Endodermal cell (in vitro differentiated cells): ENCODE results near the gene OSBPL3. TPM values are rescaled to one million over a fixed set of nuclear protein-coding genes. Genes with fewer than 3 reads are reported as not detected.

Experiments used
- DNase-seq: peaks from one replicate; pipeline ENCODE4 v3.0.0-alpha.2; 2017
- H3K27ac ChIP-seq: 2 replicates; pipeline ENCODE4 v1.5.1; 2013; ENCODE audit warnings: mild to moderate bottlenecking, low read depth, low read length, moderate library complexity
- H3K27me3 ChIP-seq: 2 replicates; pipeline ENCODE4 v1.6.1; 2013; ENCODE audit warnings: mild to moderate bottlenecking, low read length, moderate library complexity; ENCODE audit not compliant: insufficient read depth, control insufficient read depth, poor library complexity, severe bottlenecking
- H3K36me3 ChIP-seq: 2 replicates; pipeline ENCODE4 v1.7.0; 2013; ENCODE audit warnings: mild to moderate bottlenecking, low read length, moderate library complexity; ENCODE audit not compliant: control insufficient read depth, insufficient read depth
- H3K4me1 ChIP-seq: one replicate; pipeline ENCODE4 v1.7.0; 2013; ENCODE audit warnings: low read length; ENCODE audit not compliant: control insufficient read depth, insufficient read depth
- H3K4me3 ChIP-seq: 2 replicates; pipeline ENCODE4 v1.5.1; 2013; ENCODE audit warnings: mild to moderate bottlenecking, low read length, moderate library complexity
- H3K9ac ChIP-seq: 2 replicates; pipeline ENCODE4 v1.6.1; 2013; ENCODE audit warnings: mild to moderate bottlenecking, low read length, moderate library complexity; ENCODE audit not compliant: poor library complexity, severe bottlenecking; ENCODE audit errors: extremely low read depth
- H3K9me3 ChIP-seq: 2 replicates; pipeline ENCODE4 v1.6.1; 2013; ENCODE audit warnings: mild to moderate bottlenecking, low read length, moderate library complexity; ENCODE audit not compliant: control insufficient read depth
- H3K27ac Mint-ChIP-seq: 2 replicates; pipeline ENCODE4 v1.8.0; 2020; ENCODE audit warnings: mixed read lengths
- H3K27me3 Mint-ChIP-seq: 2 replicates; pipeline ENCODE4 v1.8.0; 2021; ENCODE audit warnings: mild to moderate bottlenecking, mixed read lengths; ENCODE audit not compliant: insufficient read depth
- H3K36me3 Mint-ChIP-seq: 2 replicates; pipeline ENCODE4 v1.8.0; 2020; ENCODE audit warnings: low read depth, mixed read lengths
- H3K4me1 Mint-ChIP-seq: 2 replicates; pipeline ENCODE4 v1.8.0; 2020; ENCODE audit warnings: mixed read lengths
- H3K4me3 Mint-ChIP-seq: 2 replicates; pipeline ENCODE4 v1.8.0; 2020; ENCODE audit warnings: mild to moderate bottlenecking, moderate library complexity, mixed read lengths
- H3K9me3 Mint-ChIP-seq: 2 replicates; pipeline ENCODE4 v1.8.0; 2020; ENCODE audit warnings: mild to moderate bottlenecking, mixed read lengths
- WGBS, 2 experiments: methylation state at CpG; one replicate each; pipeline versions ENCODE4 v1.1.5 to v1.1.7; 2013; ENCODE audit warnings: missing lambda C conversion rate in 2 of 2, mixed read lengths in 1 of 2; ENCODE audit not compliant: insufficient coverage in 1 of 2, insufficient read length in 1 of 2; 5-methylcytosine and 5-hydroxymethylcytosine counted together
- total RNA-seq, 2 donors: library from RNA; stranded (reverse); fragmentation: NEBNext Ultra II Directional in 1 of 2; extraction: Animal tissue kit (Norgen Biotek cat#: 25700) in 1 of 2; gene quantifications; 2 replicates in 1 of 2; 3 replicates in 1 of 2; pipeline ENCODE4 v1.2.1, GENCODE V29; 2021
- TF ChIP-seq, protein P1 (sequence below): fragments of 200-600 bp; sonication (generic); conservative IDR thresholded peaks from 2 replicates; pipeline ENCODE4 v1.5.0; 2021; ENCODE audit warnings: antibody characterized with exemption, mild to moderate bottlenecking

Gene OSBPL3
- total RNA-seq, 2 donors from 2014 or later, result 9.8 to 11.3 TPM

DNA sequence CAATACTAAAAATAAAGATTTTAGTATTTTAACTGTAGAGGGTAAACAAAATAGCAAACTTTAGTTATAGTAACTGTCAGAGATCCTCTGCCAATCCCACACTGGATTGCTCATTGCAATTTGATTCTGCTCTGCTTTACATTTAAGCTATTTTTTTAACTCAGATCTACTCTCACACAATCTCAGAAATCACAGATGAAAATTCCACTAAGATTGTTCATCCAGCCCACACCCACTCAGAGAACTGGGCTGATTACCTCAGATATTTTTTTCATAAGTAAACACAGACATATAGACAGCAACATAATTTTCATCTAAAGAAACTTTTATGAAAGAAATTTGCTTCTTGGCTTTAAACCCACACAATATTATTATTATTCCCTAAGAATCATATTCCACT is 7.0 kb downstream of the OSBPL3 start:
- H3K27ac ChIP-seq, result no peak overlapping the region
- H3K9me3 Mint-ChIP-seq, result no peaks in the 10 kb centered on the region

GRCh38 chr7:24972166-24972477 is 7.9 kb downstream of the OSBPL3 start:
- H3K27me3 Mint-ChIP-seq, result peaks cover 2% of the 10 kb centered on the region
- TF ChIP-seq, protein P1, sequence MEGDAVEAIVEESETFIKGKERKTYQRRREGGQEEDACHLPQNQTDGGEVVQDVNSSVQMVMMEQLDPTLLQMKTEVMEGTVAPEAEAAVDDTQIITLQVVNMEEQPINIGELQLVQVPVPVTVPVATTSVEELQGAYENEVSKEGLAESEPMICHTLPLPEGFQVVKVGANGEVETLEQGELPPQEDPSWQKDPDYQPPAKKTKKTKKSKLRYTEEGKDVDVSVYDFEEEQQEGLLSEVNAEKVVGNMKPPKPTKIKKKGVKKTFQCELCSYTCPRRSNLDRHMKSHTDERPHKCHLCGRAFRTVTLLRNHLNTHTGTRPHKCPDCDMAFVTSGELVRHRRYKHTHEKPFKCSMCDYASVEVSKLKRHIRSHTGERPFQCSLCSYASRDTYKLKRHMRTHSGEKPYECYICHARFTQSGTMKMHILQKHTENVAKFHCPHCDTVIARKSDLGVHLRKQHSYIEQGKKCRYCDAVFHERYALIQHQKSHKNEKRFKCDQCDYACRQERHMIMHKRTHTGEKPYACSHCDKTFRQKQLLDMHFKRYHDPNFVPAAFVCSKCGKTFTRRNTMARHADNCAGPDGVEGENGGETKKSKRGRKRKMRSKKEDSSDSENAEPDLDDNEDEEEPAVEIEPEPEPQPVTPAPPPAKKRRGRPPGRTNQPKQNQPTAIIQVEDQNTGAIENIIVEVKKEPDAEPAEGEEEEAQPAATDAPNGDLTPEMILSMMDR, result no peak
- H3K4me1 Mint-ChIP-seq, result peaks cover 16% of the 10 kb centered on the region
- Histone ChIP-seq H3K9me3 (no peaks in the 10 kb centered on the region), H3K4me1 (no peaks in the 10 kb centered on the region), H3K27me3 (no peaks in the 10 kb centered on the region), H3K27ac (no peak overlapping the region), H3K9ac (no peak overlapping the region), H3K4me3 (no peak overlapping the region), H3K36me3 (no peaks in the 10 kb centered on the region)
- WGBS, 2 experiments, result 78 to 84% methylated on average over 1 of the region's 1 CpG
- H3K27ac Mint-ChIP-seq, result no peak overlapping the region
- DNase-seq, result no peak
- H3K36me3 Mint-ChIP-seq, result no peaks in the 10 kb centered on the region
- no peaks in the 10 kb centered on the region for H3K9me3 Mint-ChIP-seq
- H3K4me3 Mint-ChIP-seq, result no peak overlapping the region

More for the DNA sequence above, 7.0 kb downstream of the OSBPL3 start:
- Mint-ChIP-seq H3K27me3 (peaks cover 8% of the 10 kb centered on the region), H3K36me3 (no peaks in the 10 kb centered on the region), H3K27ac (no peak overlapping the region), H3K4me3 (no peak overlapping the region), H3K4me1 (peaks cover 13% of the 10 kb centered on the region)
- TF ChIP-seq, protein P1, result no peak
- H3K9me3 ChIP-seq, result no peaks in the 10 kb centered on the region
- DNase-seq, result no peak
- no peaks in the 10 kb centered on the region for H3K4me1 ChIP-seq
- H3K27me3 ChIP-seq, result peaks cover 2% of the 10 kb centered on the region
- H3K4me3 ChIP-seq, result no peak overlapping the region
- H3K9ac ChIP-seq, result no peak overlapping the region
- H3K36me3 ChIP-seq, result no peaks in the 10 kb centered on the region

DNA sequence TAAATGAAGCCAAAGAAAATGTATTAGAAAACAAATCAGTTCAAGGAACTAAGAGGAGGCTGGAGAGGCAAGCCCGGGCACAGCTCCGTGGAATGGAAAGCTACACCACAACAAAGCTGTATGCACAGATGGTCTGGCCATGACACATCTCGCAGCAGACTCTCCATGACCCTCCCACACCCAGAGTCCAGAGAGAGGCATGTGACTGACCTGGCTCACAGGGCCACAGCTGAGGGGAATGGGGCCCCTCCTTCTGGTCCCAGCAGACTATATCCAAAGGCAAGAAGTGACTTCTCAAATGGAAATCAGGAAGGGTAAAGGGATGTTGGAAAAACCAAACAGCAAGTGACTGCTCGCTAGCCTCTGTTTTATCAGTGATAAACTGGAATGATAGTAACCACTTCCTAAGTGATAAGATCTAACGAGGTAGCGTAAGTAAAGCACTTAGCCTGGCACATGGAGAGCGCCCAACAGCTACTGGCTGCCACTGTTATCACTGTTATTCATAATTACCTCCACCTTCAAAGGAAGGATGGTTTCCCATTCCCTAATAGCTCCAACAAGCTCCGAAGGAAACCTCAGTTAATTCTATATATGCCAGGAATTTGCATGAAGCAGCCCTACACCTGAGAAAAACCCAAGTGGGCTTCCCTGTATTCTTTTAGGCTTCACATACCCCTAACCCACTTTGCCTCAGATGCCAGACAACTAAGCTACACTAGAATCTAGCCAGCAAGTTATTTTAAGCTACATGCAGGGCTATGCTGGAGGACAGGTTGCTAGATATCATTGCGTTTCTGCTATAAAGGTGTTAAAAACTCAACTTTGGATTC is 8.4 kb downstream of the OSBPL3 start:
- no peak for DNase-seq
- WGBS, 2 experiments, result 78 to 87% methylated on average over 8 to 9 of the region's 9 CpGs
- TF ChIP-seq, protein P1, result no peak
- Mint-ChIP-seq H3K27ac (no peak overlapping the region), H3K27me3 (no peaks in the 10 kb centered on the region), H3K4me1 (peaks cover 20% of the 10 kb centered on the region), H3K36me3 (no peaks in the 10 kb centered on the region), H3K4me3 (no peak overlapping the region), H3K9me3 (no peaks in the 10 kb centered on the region)
- no peak overlapping the region for H3K4me3 ChIP-seq
- H3K36me3 ChIP-seq, result no peaks in the 10 kb centered on the region
- H3K9ac ChIP-seq, result no peak overlapping the region
- H3K27ac ChIP-seq, result no peak overlapping the region
- H3K9me3 ChIP-seq, result no peaks in the 10 kb centered on the region
- no peaks in the 10 kb centered on the region for H3K27me3 ChIP-seq
- H3K4me1 ChIP-seq, result no peaks in the 10 kb centered on the region
